Measurements from ENCODE around the gene CGNL1. TPM values are rescaled to one million over a fixed set of nuclear protein-coding genes. Genes with fewer than 3 reads are reported as not detected.

CGNL1 gene
- total RNA-seq, 2 donors from 2014 or later = 82.6 to 98.0 TPM

- no peak overlapping the region for H3K4me3 ChIP-seq (ENCODE audit: low read length)
- Mint-ChIP-seq H3K27ac (no peak overlapping the region), H3K36me3 (ENCODE audit: low read depth) (peaks cover 36% of the 10 kb centered on the region), H3K9me3 (no peaks in the 10 kb centered on the region), H3K4me1 (peaks cover 39% of the 10 kb centered on the region), H3K4me3 (no peak overlapping the region), H3K27me3 (ENCODE audit: insufficient read depth) (no peaks in the 10 kb centered on the region)
- DNase-seq = peak; percentile 20
- H3K36me3 ChIP-seq (ENCODE audit: control insufficient read depth, insufficient read depth, low read length) = peaks cover 49% of the 10 kb centered on the region
- H3K27ac ChIP-seq (ENCODE audit: low read depth, low read length) = no peak overlapping the region
- H3K9ac ChIP-seq (ENCODE audit: extremely low read depth, low read length, poor library complexity, severe bottlenecking) = no peak overlapping the region
- no peak for TF ChIP-seq CTCF (conservative IDR thresholded peaks at IDR 0.05)
- WGBS, 2 experiments (ENCODE audit: insufficient coverage in 1 of 2, insufficient read length in 1 of 2) = 98% methylated on average over 4 of the region's 4 CpGs
- H3K27me3 ChIP-seq (ENCODE audit: control insufficient read depth, insufficient read depth, low read length, poor library complexity, severe bottlenecking) = no peaks in the 10 kb centered on the region
- peaks cover 23% of the 10 kb centered on the region for H3K4me1 ChIP-seq (ENCODE audit: control insufficient read depth, insufficient read depth, low read length)
- H3K9me3 ChIP-seq (ENCODE audit: control insufficient read depth, low read length) = no peaks in the 10 kb centered on the region
These were observed 117.0 kb downstream of the CGNL1 start for GRCh38 chr15:57493351-57493750.

- H3K9me3 ChIP-seq (ENCODE audit: control insufficient read depth, low read length) = no peaks in the 10 kb centered on the region
- H3K27me3 ChIP-seq (ENCODE audit: control insufficient read depth, insufficient read depth, low read length, poor library complexity, severe bottlenecking) = no peaks in the 10 kb centered on the region
- Mint-ChIP-seq H3K27ac (no peak overlapping the region), H3K36me3 (ENCODE audit: low read depth) (peaks cover 36% of the 10 kb centered on the region), H3K27me3 (ENCODE audit: insufficient read depth) (no peaks in the 10 kb centered on the region), H3K4me1 (peaks cover 46% of the 10 kb centered on the region), H3K4me3 (no peak overlapping the region), H3K9me3 (no peaks in the 10 kb centered on the region)
- H3K27ac ChIP-seq (ENCODE audit: low read depth, low read length) = no peak overlapping the region
- no peak for TF ChIP-seq CTCF (conservative IDR thresholded peaks at IDR 0.05)
- H3K4me3 ChIP-seq (ENCODE audit: low read length) = no peak overlapping the region
- WGBS, 2 experiments (ENCODE audit: insufficient coverage in 1 of 2, insufficient read length in 1 of 2) = 96 to 97% methylated on average over 4 of the region's 4 CpGs
- peaks cover 43% of the 10 kb centered on the region for H3K36me3 ChIP-seq (ENCODE audit: control insufficient read depth, insufficient read depth, low read length)
- H3K4me1 ChIP-seq (ENCODE audit: control insufficient read depth, insufficient read depth, low read length) = peaks cover 23% of the 10 kb centered on the region
- no peak overlapping the region for H3K9ac ChIP-seq (ENCODE audit: extremely low read depth, low read length, poor library complexity, severe bottlenecking)
- peak; percentile 22 for DNase-seq
These were observed 118.3 kb downstream of the CGNL1 start for GRCh38 chr15:57494581-57494980.

- Mint-ChIP-seq H3K27me3 (ENCODE audit: insufficient read depth) (no peaks in the 10 kb centered on the region), H3K4me1 (peaks cover 50% of the 10 kb centered on the region), H3K27ac (peak overlapping the region; percentile 92), H3K4me3 (no peak overlapping the region), H3K9me3 (no peaks in the 10 kb centered on the region), H3K36me3 (ENCODE audit: low read depth) (peaks cover 32% of the 10 kb centered on the region)
- no peaks in the 10 kb centered on the region for H3K27me3 ChIP-seq (ENCODE audit: control insufficient read depth, insufficient read depth, low read length, poor library complexity, severe bottlenecking)
- H3K27ac ChIP-seq (ENCODE audit: low read depth, low read length) = no peak overlapping the region
- no peaks in the 10 kb centered on the region for H3K9me3 ChIP-seq (ENCODE audit: control insufficient read depth, low read length)
- peaks cover 24% of the 10 kb centered on the region for H3K4me1 ChIP-seq (ENCODE audit: control insufficient read depth, insufficient read depth, low read length)
- no peak overlapping the region for H3K4me3 ChIP-seq (ENCODE audit: low read length)
- peak; percentile 33 for DNase-seq
- peak overlapping the region; percentile 22 for H3K9ac ChIP-seq (ENCODE audit: extremely low read depth, low read length, poor library complexity, severe bottlenecking)
- 89 to 92% methylated on average over 1 to 2 of the region's 2 CpGs for WGBS, 2 experiments (ENCODE audit: insufficient coverage in 1 of 2, insufficient read length in 1 of 2)
- peaks cover 39% of the 10 kb centered on the region for H3K36me3 ChIP-seq (ENCODE audit: control insufficient read depth, insufficient read depth, low read length)
- no peak for TF ChIP-seq CTCF (conservative IDR thresholded peaks at IDR 0.05)
These were observed 118.7 kb downstream of the CGNL1 start for GRCh38 chr15:57495041-57495440.

Data from endodermal cell (in vitro differentiated cells).